Raji (cell line): ENCODE results near the gene RPS6KA1.

Experiments used
- POLR2A ChIP-seq: IDR thresholded peaks from 2 replicates; pipeline ENCODE4 v1.6.1; 2011; ENCODE audit warnings: low read depth, low read length, control low read depth; ENCODE audit not compliant: insufficient read depth

The RPS6KA1 gene

GRCh38 chr1:26529655-26530409, at the start of gene RPS6KA1:
Gene RPS6KA1 (plus strand): TSS chr1:26529761. CDS start chr1:26529921, 160 bp downstream.
- TF ChIP-seq POLR2A = peak; percentile 75

DNA sequence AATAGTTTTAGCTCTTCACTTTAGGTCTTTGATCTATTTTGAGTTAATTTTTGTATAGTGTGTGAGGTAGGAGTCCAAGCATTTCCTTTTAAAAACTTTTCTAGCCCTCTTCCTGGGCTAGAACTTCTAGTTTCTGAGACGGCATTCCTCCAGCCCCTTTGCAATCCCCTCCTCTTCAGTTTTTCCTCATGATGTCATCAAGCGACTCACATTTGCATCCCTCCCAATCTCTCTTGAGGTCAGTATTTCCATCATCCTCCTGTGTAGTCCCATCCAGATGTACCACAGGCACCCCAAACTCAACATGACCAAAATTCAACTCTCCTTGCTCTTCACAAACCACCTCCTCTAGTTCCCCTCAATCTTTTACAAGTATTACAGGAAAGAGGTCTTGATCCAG, 46.6 kb upstream of the RPS6KA1 start:
- TF ChIP-seq POLR2A = no peak

GRCh38 chr1:26483980-26484379, 45.6 kb upstream of the RPS6KA1 start:
- TF ChIP-seq POLR2A = no peak

GRCh38 chr1:26490155-26490554, 39.4 kb upstream of the RPS6KA1 start:
- TF ChIP-seq POLR2A = no peak

GRCh38 chr1:26493267-26493666, 36.3 kb upstream of the RPS6KA1 start:
- TF ChIP-seq POLR2A = no peak

GRCh38 chr1:26493938-26494337, 35.6 kb upstream of the RPS6KA1 start:
- no peak for TF ChIP-seq POLR2A

DNA sequence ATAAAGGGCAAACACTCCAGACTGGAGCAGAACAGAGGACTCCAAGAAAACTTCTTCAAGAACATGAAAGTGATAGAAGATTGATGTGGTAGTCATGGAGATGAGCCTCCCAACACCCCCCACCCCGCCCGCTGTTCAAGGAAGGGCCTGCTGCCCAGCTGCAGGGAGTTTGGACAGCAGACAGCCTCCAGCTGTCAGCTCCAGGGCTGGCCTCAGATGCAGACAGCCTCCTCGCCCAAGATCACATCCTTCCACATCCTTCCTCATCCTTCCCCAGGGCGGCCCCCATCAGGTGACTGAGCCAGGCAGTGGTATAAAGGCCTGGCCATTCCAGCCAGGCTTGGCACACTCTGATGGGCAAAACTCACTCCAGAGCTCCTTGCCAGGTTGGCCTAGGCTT, 32.7 kb upstream of the RPS6KA1 start:
- TF ChIP-seq POLR2A = no peak

DNA sequence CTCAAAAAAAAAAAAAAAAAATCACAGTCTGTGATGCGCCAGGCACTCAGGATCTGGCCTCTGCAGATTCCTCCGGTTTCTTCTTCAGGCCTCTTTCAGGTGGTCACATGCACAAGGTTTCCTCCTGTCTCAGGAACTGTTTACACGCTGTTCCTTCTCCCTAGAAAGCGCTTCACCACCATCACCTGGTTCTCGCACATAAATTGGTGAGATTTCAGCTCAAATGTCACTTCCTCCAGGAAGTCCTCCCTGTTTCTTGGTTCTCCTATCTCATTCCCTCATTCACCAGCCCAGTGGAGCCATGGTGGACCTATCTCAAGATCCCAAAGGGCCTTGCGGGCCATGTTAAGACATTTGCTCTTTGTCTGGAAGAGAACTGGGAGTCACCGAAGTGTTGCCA, 30.7 kb upstream of the RPS6KA1 start:
- no peak for TF ChIP-seq POLR2A

DNA sequence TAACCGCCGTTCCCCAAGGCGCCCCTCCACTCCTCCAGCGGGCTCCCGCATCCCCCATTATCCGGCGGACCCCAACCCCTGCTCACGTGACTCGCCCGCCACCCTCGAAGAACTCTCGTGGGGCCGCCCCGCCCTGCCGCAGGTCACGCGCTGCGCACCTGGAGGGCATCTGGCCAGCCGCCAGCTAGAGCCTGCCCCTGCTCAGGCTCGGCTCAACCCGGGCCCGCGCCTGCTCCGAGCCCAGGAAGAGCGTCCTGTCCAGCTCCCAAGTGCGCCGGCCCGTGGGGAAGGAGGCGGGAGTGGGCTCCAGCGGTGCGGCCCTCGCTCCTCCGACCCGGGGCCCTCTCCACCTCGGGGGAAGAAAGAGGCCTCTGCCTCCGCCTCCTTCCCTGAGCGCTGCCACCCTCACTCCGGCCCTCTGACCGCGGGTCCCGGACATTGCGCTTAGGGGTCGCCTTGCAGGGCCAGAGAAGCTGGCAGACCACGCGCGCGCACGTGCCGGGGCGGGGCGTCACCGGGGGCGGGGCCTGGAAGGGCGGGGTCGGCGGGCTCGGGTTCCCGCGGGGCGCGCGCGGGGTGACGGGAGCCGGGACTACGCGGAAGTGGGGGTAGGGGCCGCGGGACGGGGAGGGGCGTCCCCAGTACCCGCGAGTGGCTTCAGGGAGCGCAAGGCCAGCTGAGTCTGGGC, 28.9 kb upstream of the RPS6KA1 start:
- TF ChIP-seq POLR2A = peak; percentile 95

DNA sequence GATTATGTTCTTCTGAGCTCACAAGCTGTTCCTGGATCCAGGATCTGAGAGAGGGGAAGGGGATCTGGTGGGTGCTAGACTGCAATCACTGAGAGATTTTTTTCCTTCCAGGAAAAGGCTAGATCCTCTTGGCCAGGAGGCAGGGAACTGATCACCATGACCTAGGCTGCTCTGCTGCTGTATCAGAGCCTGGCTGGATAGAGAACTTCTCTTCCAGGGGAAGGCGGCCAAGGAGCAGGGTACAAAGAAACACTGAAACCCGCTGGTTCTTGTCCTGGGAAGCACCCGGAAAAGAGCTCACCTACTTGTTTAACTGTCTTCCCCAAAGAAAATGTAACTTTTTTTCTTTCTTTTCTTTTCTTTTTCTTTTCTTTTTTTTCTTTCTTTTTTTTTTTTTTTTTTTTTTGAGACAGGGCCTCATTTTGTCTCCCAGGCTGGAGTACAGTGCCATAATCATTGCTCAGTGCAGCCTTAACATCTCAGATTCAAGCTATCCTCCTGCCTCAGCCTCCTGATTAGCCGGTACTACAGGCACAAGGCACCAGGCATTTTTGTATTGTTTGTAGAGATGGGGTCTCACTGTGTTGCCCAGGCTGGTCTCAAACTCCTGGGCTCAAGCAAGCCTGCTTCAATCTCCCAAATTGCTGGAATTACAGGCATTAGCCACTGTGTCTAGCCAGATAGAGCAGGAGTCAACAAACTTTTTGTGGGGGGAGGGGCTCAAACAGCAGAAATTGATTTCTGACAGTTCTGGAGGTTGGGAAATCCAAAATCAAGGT, 12.4 kb upstream of the RPS6KA1 start:
- TF ChIP-seq POLR2A = no peak

DNA sequence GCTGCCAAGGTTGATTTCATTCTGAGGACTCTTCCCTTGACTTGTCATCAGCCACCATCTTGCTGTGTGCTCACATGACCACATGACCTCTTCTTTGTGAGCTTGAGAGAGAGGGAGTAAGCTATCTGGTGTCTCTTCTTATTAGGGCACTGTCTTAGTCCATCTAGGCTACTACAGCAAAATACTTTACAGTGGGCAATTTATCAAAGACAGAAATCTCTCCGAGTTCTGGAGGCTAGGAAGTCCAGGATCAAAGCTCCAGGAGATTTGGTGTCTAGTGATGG, 11.9 kb upstream of the RPS6KA1 start:
- TF ChIP-seq POLR2A = no peak

DNA sequence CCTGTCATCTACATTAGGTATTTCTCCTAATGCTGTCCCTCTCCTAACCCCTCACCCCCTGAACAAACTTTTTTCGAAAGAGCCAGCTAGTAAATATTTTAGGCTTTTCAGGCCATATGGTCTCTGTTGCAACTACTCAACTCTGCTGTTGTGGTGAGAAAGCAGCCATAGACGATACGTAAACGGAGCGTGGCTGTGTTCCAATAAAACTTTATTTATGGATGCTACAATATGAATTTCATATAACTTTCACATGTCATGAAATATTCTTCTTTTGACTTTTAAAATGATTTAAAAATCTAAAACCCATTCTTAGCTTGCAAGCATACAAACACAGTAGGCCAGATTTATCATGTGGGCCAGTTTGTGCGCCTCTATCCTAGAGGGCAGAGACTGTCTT, 11.2 kb upstream of the RPS6KA1 start:
- TF ChIP-seq POLR2A = no peak

- no peak for TF ChIP-seq POLR2A
These were observed 9.2 kb upstream of the RPS6KA1 start for GRCh38 chr1:26520339-26520738.

- TF ChIP-seq POLR2A = no peak
These were observed 7.9 kb upstream of the RPS6KA1 start for GRCh38 chr1:26521669-26522030.

DNA sequence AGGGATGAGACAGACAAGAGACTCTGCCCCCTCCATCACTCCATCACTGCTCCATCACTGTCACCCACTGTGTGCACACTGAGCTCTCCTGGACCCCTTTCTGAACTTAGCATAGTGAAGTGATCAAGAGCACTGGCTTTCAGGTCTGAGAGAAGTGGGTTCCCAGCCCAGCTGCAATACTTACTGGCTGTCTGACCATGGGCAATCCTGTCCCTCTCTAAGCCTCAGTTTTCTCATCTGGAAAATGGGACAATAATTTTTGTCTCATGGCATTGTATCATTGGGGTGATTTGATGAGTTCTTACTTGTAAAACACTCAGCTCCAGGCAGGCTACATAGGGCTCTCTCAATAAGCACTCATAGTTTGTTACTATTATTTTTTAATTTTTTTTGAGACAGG, 7.5 kb upstream of the RPS6KA1 start:
- TF ChIP-seq POLR2A = no peak

DNA sequence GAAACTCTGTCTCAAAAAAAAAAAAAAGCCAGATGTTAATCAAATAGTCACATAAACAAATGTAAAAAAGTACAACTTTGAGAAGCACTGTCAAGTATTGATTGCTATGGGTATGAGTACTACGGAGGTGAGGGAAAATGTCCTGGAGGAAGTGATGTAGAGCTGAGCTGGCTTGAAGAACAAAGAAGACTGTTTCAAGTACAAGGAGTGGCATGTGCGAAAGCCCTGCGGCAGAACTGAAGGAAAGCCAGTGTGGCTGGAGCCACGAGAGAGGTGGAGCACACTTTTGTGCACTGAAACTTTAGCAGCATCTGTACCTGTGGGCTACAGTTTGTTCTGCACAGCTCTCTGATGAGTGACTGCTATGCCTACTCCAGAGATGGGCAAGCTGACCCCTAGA, 5.4 kb upstream of the RPS6KA1 start:
- TF ChIP-seq POLR2A = no peak
